ENCODE results near the gene IKZF4.
"Not testable (repeated sequence)": the region's sequence is repeated elsewhere in the genome, so short reads cannot be mapped to it uniquely, and the experiment has no call there.

Gene IKZF4

GRCh38 chr12:56040963-56041551 is 20.2 kb downstream of the IKZF4 start:
- no peak for DNase-seq

- DNase-seq = peak; percentile 98
Measured at GRCh38 chr12:56041552-56042429, 20.9 kb downstream of the IKZF4 start, which contains the start of gene RPS26. RPS26 (plus strand) TSS chr12:56041918; CDS start chr12:56042167, 249 bp downstream.

GRCh38 chr12:56042430-56042813 is 21.6 kb downstream of the IKZF4 start:
- DNase-seq = not testable (repeated sequence)

GRCh38 chr12:56042843-56043242 is 22.0 kb downstream of the IKZF4 start:
- no peak for DNase-seq

GRCh38 chr12:56046027-56046780 is 25.4 kb downstream of the IKZF4 start:
- DNase-seq = no peak

GRCh38 chr12:56053407-56053893 is 32.6 kb downstream of the IKZF4 start:
- DNase-seq = no peak

- DNase-seq = not testable (repeated sequence)
Measured at GRCh38 chr12:56059964-56060363, 39.1 kb downstream of the IKZF4 start.

GRCh38 chr12:56061982-56062381 is 41.1 kb downstream of the IKZF4 start:
- no peak for DNase-seq

GRCh38 chr12:56062996-56063395 is 42.2 kb downstream of the IKZF4 start:
- no peak for DNase-seq

- no peak for DNase-seq
Measured at GRCh38 chr12:56071648-56072047, 50.8 kb downstream of the IKZF4 start.

GRCh38 chr12:56074396-56074795 is 53.6 kb downstream of the IKZF4 start:
- no peak for DNase-seq

GRCh38 chr12:56077966-56078365 is 57.1 kb downstream of the IKZF4 start:
- DNase-seq = not testable (repeated sequence)

- DNase-seq = no peak
Measured at GRCh38 chr12:56078427-56078826, 57.6 kb downstream of the IKZF4 start.

- peak; percentile 55 for DNase-seq
Measured at GRCh38 chr12:56078931-56079722, 58.3 kb downstream of the IKZF4 start.

- DNase-seq = peak; percentile 64
Measured at GRCh38 chr12:56079723-56080555, 59.1 kb downstream of the IKZF4 start, which contains the start of gene ERBB3. ERBB3 (plus strand) TSS chr12:56080165; CDS start chr12:56080301, 136 bp downstream.

GRCh38 chr12:56080556-56081138 is 59.8 kb downstream of the IKZF4 start:
- DNase-seq = peak; percentile 12

GRCh38 chr12:56081393-56082347 is 60.8 kb downstream of the IKZF4 start:
- DNase-seq = no peak

- no peak for DNase-seq
Measured at GRCh38 chr12:56082382-56082781, 61.5 kb downstream of the IKZF4 start.

GRCh38 chr12:56082967-56083366 is 62.1 kb downstream of the IKZF4 start:
- no peak for DNase-seq

Data from NCI-H2171 (cell line).